IMR-90 (cell line): ENCODE results near the gene ISM1. TPM values are rescaled to one million over a fixed set of nuclear protein-coding genes. Genes with fewer than 3 reads are reported as not detected.

ENCODE experiments used
- ATAC-seq: fragments of 200-7000 bp; cut with Tn5 transposase; 2 replicates; pipeline ENCODE4 v1.9.1; 2020; ENCODE audit warnings: low read depth, mild to moderate bottlenecking, moderate library complexity
- Bru-seq: library from RNA; stranded (reverse); fragments of 400-500 nt; gene quantifications from one replicate; lab custom pipeline; 2021; lab: Mats Ljungman, UMichigan
- BruChase-seq, 2 experiments: library from RNA; stranded (reverse); fragments of 400-500 nt; gene quantifications; one replicate each; lab custom pipeline; 2021; lab: Mats Ljungman, UMichigan
- BruUV-seq: library from RNA; stranded (reverse); fragments of 400-500 nt; replicated peaks from 2 replicates; lab custom pipeline; 2021; lab: Mats Ljungman, UMichigan
- CTCF ChIA-PET: fragments of 300-600 bp; formaldehyde crosslinking; extraction: SDS; loops from one replicate; lab custom pipeline; 2021; ENCODE audit warnings: antibody characterized with exemption; lab: Yijun Ruan, JAX
- POLR2A ChIA-PET: fragments of 300-600 bp; sonication (Branson Sonifier 250); formaldehyde crosslinking; loops from one replicate; lab custom pipeline; 2022; ENCODE audit warnings: antibody characterized with exemption; ENCODE audit not compliant: unreplicated experiment; lab: Charles Lee
- DNase-seq: peaks from one replicate; pipeline ENCODE4 v3.0.0; 2013
- H2AFZ ChIP-seq: replicated peaks from 2 replicates; pipeline ENCODE3; 2013; ENCODE audit warnings: low read length, mild to moderate bottlenecking; ENCODE audit not compliant: poor library complexity
- H2AK5ac ChIP-seq: 2 replicates; pipeline ENCODE4 v1.6.1; 2013; ENCODE audit warnings: low read depth, low read length, inconsistent platforms
- H2AK9ac ChIP-seq: replicated peaks from 2 replicates; pipeline ENCODE3; 2013; ENCODE audit warnings: mild to moderate bottlenecking, low read depth, low read length, moderate library complexity; ENCODE audit not compliant: poor library complexity
- H2BK120ac ChIP-seq: 2 replicates; pipeline ENCODE4 v1.6.1; 2013; ENCODE audit warnings: low read depth, low read length, inconsistent platforms
- H2BK15ac ChIP-seq: 3 replicates; pipeline ENCODE4 v1.6.1; 2013; ENCODE audit warnings: low read depth, low read length, inconsistent platforms
- H2BK20ac ChIP-seq: 2 replicates; pipeline ENCODE4 v1.6.1; 2013; ENCODE audit warnings: low read depth, mild to moderate bottlenecking, inconsistent platforms, low read length, moderate library complexity
- H2BK5ac ChIP-seq: 2 replicates; pipeline ENCODE4 v1.6.1; 2013; ENCODE audit warnings: mild to moderate bottlenecking, low read depth, low read length, inconsistent platforms; ENCODE audit not compliant: poor library complexity, severe bottlenecking
- H3K14ac ChIP-seq: replicated peaks from 2 replicates; pipeline ENCODE4 v1.6.1; 2013; ENCODE audit warnings: low read depth, low read length, inconsistent platforms
- H3K18ac ChIP-seq: 2 replicates; pipeline ENCODE4 v1.6.1; 2013; ENCODE audit warnings: low read depth, low read length, control low read depth
- H3K23ac ChIP-seq: 2 replicates; pipeline ENCODE4 v1.6.1; 2013; ENCODE audit warnings: low read depth, low read length, inconsistent platforms
- H3K27ac ChIP-seq: 2 replicates; pipeline ENCODE4 v1.5.1; 2013; ENCODE audit warnings: mild to moderate bottlenecking, control low read depth, low read length; ENCODE audit not compliant: insufficient read depth
- H3K27me3 ChIP-seq: 2 replicates; pipeline ENCODE4 v1.6.1; 2013; ENCODE audit warnings: low read length; ENCODE audit not compliant: control insufficient read depth, insufficient read depth
- H3K36me3 ChIP-seq: 2 replicates; pipeline ENCODE4 v1.6.1; 2013; ENCODE audit warnings: low read length, mixed read lengths; ENCODE audit not compliant: control insufficient read depth, insufficient read depth
- H3K4ac ChIP-seq: 2 replicates; pipeline ENCODE4 v1.6.1; 2013; ENCODE audit warnings: low read depth, low read length, inconsistent platforms
- H3K4me1 ChIP-seq: 2 replicates; pipeline ENCODE4 v1.6.1; 2013; ENCODE audit warnings: low read length, mixed read lengths; ENCODE audit not compliant: control insufficient read depth, insufficient read depth
- H3K4me2 ChIP-seq: 2 replicates; pipeline ENCODE4 v1.6.1; 2013; ENCODE audit warnings: low read depth, mild to moderate bottlenecking, control low read depth, low read length, moderate library complexity
- H3K4me3 ChIP-seq: 2 replicates; pipeline ENCODE4 v1.5.1; 2013; ENCODE audit warnings: low read depth, mild to moderate bottlenecking, control low read depth, low read length, moderate library complexity; ENCODE audit not compliant: insufficient read depth
- H3K56ac ChIP-seq: 2 replicates; pipeline ENCODE4 v1.6.1; 2013; ENCODE audit warnings: low read length, inconsistent platforms; ENCODE audit not compliant: insufficient read depth; ENCODE audit errors: extremely low read depth
- H3K79me1 ChIP-seq, 2 experiments: 2 replicates each; pipeline ENCODE4 v1.6.1; 2013; ENCODE audit warnings: low read length in 2 of 2, inconsistent platforms in 1 of 2, low read depth in 1 of 2
- H3K9ac ChIP-seq: 2 replicates; pipeline ENCODE4 v1.6.1; 2013; ENCODE audit warnings: low read depth, low read length, control low read depth
- H3K9me1 ChIP-seq: 2 replicates; pipeline ENCODE4 v1.6.1; 2013; ENCODE audit warnings: low read length, inconsistent platforms; ENCODE audit not compliant: insufficient read depth
- H3K9me3 ChIP-seq: 2 replicates; pipeline ENCODE4 v1.6.1; 2013; ENCODE audit warnings: low read length; ENCODE audit not compliant: control insufficient read depth, insufficient read depth
- H4K20me1 ChIP-seq: 2 replicates; pipeline ENCODE4 v1.6.1; 2013; ENCODE audit warnings: low read length, inconsistent platforms; ENCODE audit not compliant: insufficient read depth
- H4K5ac ChIP-seq: 2 replicates; pipeline ENCODE4 v1.6.1; 2013; ENCODE audit warnings: mild to moderate bottlenecking, low read depth, low read length, control low read depth
- H4K8ac ChIP-seq, 2 experiments: 2 replicates each; pipeline ENCODE4 v1.6.1; 2013; ENCODE audit warnings: low read depth in 2 of 2, low read length in 2 of 2, control low read depth in 1 of 2, inconsistent platforms in 1 of 2
- H4K91ac ChIP-seq: 2 replicates; pipeline ENCODE4 v1.6.1; 2013; ENCODE audit warnings: low read depth, low read length, inconsistent platforms; ENCODE audit not compliant: insufficient read depth
- BHLHE40 ChIP-seq: fragments of 150-350 bp; IDR thresholded peaks from 2 replicates; pipeline ENCODE4 v1.6.1; 2016; ENCODE audit warnings: mild to moderate bottlenecking, low read depth, low read length
- CEBPB ChIP-seq: IDR thresholded peaks from 2 replicates; pipeline ENCODE4 v1.6.1; 2012; ENCODE audit warnings: low read depth, low read length, improper control_type of control experiment
- CHD1 ChIP-seq: IDR thresholded peaks from 2 replicates; pipeline ENCODE4 v1.6.1; 2012; ENCODE audit warnings: low read depth, low read length, improper control_type of control experiment
- CTCF ChIP-seq: conservative IDR thresholded peaks from 2 replicates; pipeline ENCODE4 v1.5.1; 2012; ENCODE audit warnings: mild to moderate bottlenecking, low read depth, low read length, improper control_type of control experiment
- ELK1 ChIP-seq: fragments of 150-350 bp; IDR thresholded peaks from 2 replicates; pipeline ENCODE4 v1.6.1; 2016; ENCODE audit warnings: low read depth, mild to moderate bottlenecking, low read length, moderate library complexity, borderline replicate concordance
- FOS ChIP-seq: fragments of 150-350 bp; IDR thresholded peaks from 2 replicates; pipeline ENCODE4 v1.6.1; 2016; ENCODE audit warnings: low read depth, low read length
- MAFK ChIP-seq: IDR thresholded peaks from 2 replicates; pipeline ENCODE4 v1.6.1; 2012; ENCODE audit warnings: low read depth, low read length, improper control_type of control experiment
- MAZ ChIP-seq: IDR thresholded peaks from 2 replicates; pipeline ENCODE4 v1.6.1; 2012; ENCODE audit warnings: low read depth, mild to moderate bottlenecking, low read length, improper control_type of control experiment, moderate library complexity, borderline replicate concordance
- MXI1 ChIP-seq: IDR thresholded peaks from 2 replicates; pipeline ENCODE4 v1.6.1; 2012; ENCODE audit warnings: low read depth, mild to moderate bottlenecking, low read length, moderate library complexity, borderline replicate concordance
- NFE2L2 ChIP-seq: fragments of 150-350 bp; IDR thresholded peaks from 2 replicates; pipeline ENCODE4 v1.6.1; 2016; ENCODE audit warnings: low read depth, mild to moderate bottlenecking, low read length
- POLR2A ChIP-seq: IDR thresholded peaks from 2 replicates; pipeline ENCODE4 v1.6.1; 2012; ENCODE audit warnings: mild to moderate bottlenecking, low read depth, low read length
- RAD21 ChIP-seq: IDR thresholded peaks from 2 replicates; pipeline ENCODE4 v1.6.1; 2012; ENCODE audit warnings: low read length, improper control_type of control experiment
- RCOR1 ChIP-seq: IDR thresholded peaks from 2 replicates; pipeline ENCODE4 v1.6.1; 2012; ENCODE audit warnings: mild to moderate bottlenecking, low read length, improper control_type of control experiment; ENCODE audit not compliant: insufficient replicate concordance
- RFX5 ChIP-seq: IDR thresholded peaks from 2 replicates; pipeline ENCODE4 v1.8.0; 2012; ENCODE audit warnings: low read depth, mild to moderate bottlenecking, low read length, moderate library complexity
- SMC3 ChIP-seq: fragments of 150-350 bp; IDR thresholded peaks from 2 replicates; pipeline ENCODE4 v1.6.1; 2016; ENCODE audit warnings: low read depth, mild to moderate bottlenecking, antibody characterized with exemption, low read length, moderate library complexity
- WGBS, 2 experiments: methylation state at CpG; one replicate each; pipeline versions ENCODE4 v1.1.5 to v1.1.7; 2013; ENCODE audit warnings: missing lambda C conversion rate in 2 of 2; ENCODE audit not compliant: insufficient read length in 1 of 2; ENCODE audit errors: extremely low coverage in 2 of 2; 5-methylcytosine and 5-hydroxymethylcytosine counted together
- dilution Hi-C: fragments of 300-500 bp; cut with HindIII; formaldehyde crosslinking; loops from one replicate; pipeline ENCODE4 v1.14.3; 2018; ENCODE audit warnings: low sequenced_read_pairs; ENCODE audit not compliant: unreplicated experiment
- in situ Hi-C: fragments of 300-500 bp; cut with MboI; formaldehyde crosslinking; loops from 3 replicates; pipeline ENCODE4 v1.14.3; 2019; ENCODE audit warnings: low sequenced_read_pairs, inconsistent platforms, mixed read lengths
- intact Hi-C: fragments of 100-400 bp; cut with micrococcal nuclease; formaldehyde crosslinking; loops from 2 replicates; pipeline ENCODE4 v1.10.0; 2022
- long read RNA-seq: library from polyadenylated mRNA; unstranded; transcript quantifications from one replicate; pipeline ENCODE4 v2.0.0, GENCODE V29; 2021; ENCODE audit not compliant: unreplicated experiment
- polyA plus RNA-seq, 3 experiments: library from polyadenylated mRNA; depleted of rRNA; stranded (reverse); fragments of >200 nt; gene quantifications; 2 replicates each; pipeline ENCODE4 v1.2.3, GENCODE V29; 2012; ENCODE audit warnings: low replicate concordance in 1 of 3
- total RNA-seq: library from RNA; depleted of rRNA; stranded (reverse); fragments of >200 nt; gene quantifications from 2 replicates; pipeline ENCODE4 v1.2.3, GENCODE V29; 2012; rRNA removed

ISM1 gene
- total RNA-seq (not detected in 2 replicates), polyA plus RNA-seq (2012; rRNA removed) (0.03 TPM in 1 of 2 replicates, not detected in the other), Bru-seq, nascent RNA (percentile 8 among the genes with signal in this experiment), BruChase-seq, experiment 1, labeled RNA remaining after a 6-hour chase (percentile 13 among the genes with signal in this experiment), BruChase-seq, experiment 2, labeled RNA remaining after a 2-hour chase (percentile 13 among the genes with signal in this experiment)
- polyA plus RNA-seq (2012; cell fraction: cytosol; rRNA removed) = 0.06 TPM in 1 of 2 replicates, not detected in the other
- 0.02 TPM in 1 of 2 replicates, not detected in the other for polyA plus RNA-seq (2012; cell fraction: nucleus; rRNA removed; ENCODE audit: low replicate concordance)
- long read RNA-seq = 0 reads

GRCh38 chr20:13220904-13221297 lies at the start of gene ISM1:
Gene ISM1, plus strand, starts transcription at chr20:13221274. Its CDS starts 503 bp downstream, at chr20:13221777.
- Histone ChIP-seq H3K18ac (no peak within 1 kb of the TSS), H3K56ac (no peak within 1 kb of the TSS), H3K23ac (no peak within 1 kb of the TSS), H3K4me1 (no peaks in the 10 kb centered on the region; the same call in 1 of the 2 replicates), H3K36me3 (no peaks in the 10 kb centered on the region), H3K4me2 (peak within 1 kb of the TSS; percentile 39; the same call in 1 of the 2 replicates), H4K91ac (no peak within 1 kb of the TSS), H3K79me1 (no peaks in the 10 kb centered on the region), H2BK15ac (no peak within 1 kb of the TSS), H3K9ac (no peak within 1 kb of the TSS), H3K27ac (no peak within 1 kb of the TSS), H3K9me3 (no peaks in the 10 kb centered on the region), H2AK5ac (no peak within 1 kb of the TSS), H2BK120ac (no peak within 1 kb of the TSS), H2AFZ (peak within 1 kb of the TSS; percentile 76), H2AK9ac (peak within 1 kb of the TSS; percentile 90), H3K9me1 (no peaks in the 10 kb centered on the region), H2BK20ac (no peak within 1 kb of the TSS), H3K27me3 (peaks cover 50% of the 10 kb centered on the region), H4K5ac (no peak within 1 kb of the TSS), H4K8ac (no peak within 1 kb of the TSS), H3K4ac (no peak within 1 kb of the TSS), H3K4me3 (peak within 1 kb of the TSS; percentile 34), H2BK5ac (no peak within 1 kb of the TSS), H4K20me1 (no peaks in the 10 kb centered on the region), H3K14ac (no peak within 1 kb of the TSS)
- ChIA-PET POLR2A (no interaction called here), CTCF (no interaction called here)
- dilution Hi-C loops = no loop called here
- no peak for DNase-seq
- ATAC-seq = peak; percentile 25
- in situ Hi-C loops = no loop called here
- intact Hi-C loops = no loop called here
- no TSS peak for BruUV-seq
- 0% methylated on average over 5 of the region's 39 CpGs; no CpG with 5 or more reads in 1 of the 2 experiments for WGBS, 2 experiments
- TF ChIP-seq FOS = no peak
- TF ChIP-seq NFE2L2 = no peak
- TF ChIP-seq RFX5 = no peak
- TF ChIP-seq CHD1 = no peak
- no peak for TF ChIP-seq MAFK
- TF ChIP-seq BHLHE40 = no peak
- no peak for TF ChIP-seq RCOR1
- no peak for TF ChIP-seq SMC3
- TF ChIP-seq RAD21 = no peak
- TF ChIP-seq ELK1 = no peak
- no peak for TF ChIP-seq POLR2A
- no peak for TF ChIP-seq MAZ
- no peak for TF ChIP-seq CEBPB
- TF ChIP-seq CTCF = no peak
- TF ChIP-seq MXI1 = no peak
